ENCODE results near the gene MRPS31.

Gene MRPS31

GRCh38 chr13:40770934-40771618 lies at the start of gene MRPS31:
MRPS31 (minus strand) TSS chr13:40771190; CDS start chr13:40771136, 54 bp downstream.
- peak; percentile 75 for DNase-seq (ENCODE audit: low read depth)

- no peak for DNase-seq (ENCODE audit: low read depth)
Observed at GRCh38 chr13:40819797-40820315, 48.9 kb upstream of the MRPS31 start.

DNA sequence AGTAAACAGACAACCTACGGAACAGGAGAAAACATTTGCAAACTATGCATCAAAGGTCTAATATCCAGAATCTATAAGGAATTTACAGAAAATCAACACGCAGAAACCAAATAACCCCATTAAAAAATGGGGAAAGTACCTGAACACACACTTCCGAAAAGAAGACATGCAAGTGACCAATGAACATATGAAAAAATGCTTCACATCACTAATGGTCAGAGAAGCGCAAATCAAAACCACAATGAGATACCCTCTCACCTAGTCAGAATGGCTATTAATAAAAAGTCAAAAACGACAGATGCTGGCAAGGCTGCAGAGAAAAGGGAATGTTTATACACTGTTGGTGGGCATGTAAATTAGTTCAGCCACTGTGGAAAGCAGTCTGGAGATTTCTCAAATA lies 47.9 kb upstream of the MRPS31 start:
- DNase-seq (ENCODE audit: low read depth), result no peak

- DNase-seq (ENCODE audit: low read depth), result no peak
Observed at GRCh38 chr13:40814803-40815202, 43.8 kb upstream of the MRPS31 start.

DNA sequence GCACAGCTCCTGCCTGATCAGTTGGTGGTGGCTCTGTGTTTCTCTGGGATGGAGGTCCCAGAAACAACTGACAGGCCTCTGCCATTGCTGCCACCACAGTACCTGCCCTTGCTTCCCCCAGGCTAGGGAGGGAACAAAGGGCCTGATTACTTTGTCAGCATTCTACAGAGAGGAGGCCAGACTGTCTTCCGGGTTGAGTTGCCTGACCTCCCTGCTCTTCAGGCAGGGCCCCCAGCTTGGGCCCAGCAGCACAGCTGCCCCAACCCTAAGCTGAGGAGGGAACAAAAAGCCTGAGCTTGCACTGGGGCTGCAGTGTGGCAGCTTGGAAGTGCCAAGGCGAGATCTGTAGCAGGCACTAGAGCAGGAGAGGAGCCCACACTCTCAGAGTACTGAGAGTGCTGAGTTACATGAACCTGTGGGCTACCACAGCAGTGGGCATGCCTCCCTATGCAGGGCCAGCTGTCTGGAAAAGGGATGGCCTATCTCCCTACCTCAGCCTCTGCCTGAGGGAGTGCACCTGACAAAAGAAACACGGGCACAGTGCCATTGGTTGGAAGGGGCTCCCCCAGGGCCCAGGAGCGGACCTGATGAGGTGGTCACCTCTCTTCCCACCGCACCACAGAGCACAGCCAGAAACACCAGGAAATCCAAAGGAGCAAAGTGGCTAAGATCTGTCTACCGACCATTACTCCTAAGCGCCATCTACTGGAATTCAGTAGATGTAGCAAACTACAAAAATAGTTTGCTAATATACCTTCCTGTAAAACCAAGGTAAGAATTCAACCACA lies 42.9 kb upstream of the MRPS31 start:
- DNase-seq (ENCODE audit: low read depth), result no peak

DNA sequence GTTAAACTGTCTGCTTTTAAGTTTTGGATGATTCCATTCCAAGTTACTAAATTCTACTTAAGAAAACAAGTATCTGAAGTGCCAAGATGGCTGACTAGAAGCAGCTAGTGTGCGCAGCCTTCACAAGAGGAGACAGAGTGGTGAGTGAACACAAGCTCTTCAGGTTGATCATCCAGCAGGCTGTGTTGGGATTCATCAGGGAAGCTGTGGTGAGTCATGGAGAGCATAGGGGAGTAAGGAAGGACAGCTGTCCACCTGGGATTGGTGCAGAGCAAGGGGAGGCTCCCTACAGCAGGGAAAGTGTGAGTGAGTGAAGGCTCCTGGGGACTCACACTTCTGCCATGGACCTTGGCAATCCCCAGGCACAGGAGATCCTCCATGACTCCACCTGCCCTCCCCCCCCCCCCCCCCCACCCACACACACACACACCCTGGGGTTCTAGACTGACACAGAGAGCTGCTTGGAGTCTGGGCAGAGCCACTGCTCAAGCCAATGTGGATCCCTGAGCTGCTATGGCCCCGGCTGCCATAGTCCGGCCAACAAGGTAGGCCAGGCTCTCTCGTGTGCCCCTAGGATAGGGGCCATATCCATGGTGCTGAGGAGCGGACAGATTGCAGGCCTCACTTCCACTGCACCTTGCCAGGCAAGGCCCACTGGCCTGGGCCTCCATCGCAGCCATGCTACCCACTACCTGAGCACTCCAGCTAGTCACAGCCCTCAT lies 41.9 kb upstream of the MRPS31 start:
- no peak for DNase-seq (ENCODE audit: low read depth)

DNA sequence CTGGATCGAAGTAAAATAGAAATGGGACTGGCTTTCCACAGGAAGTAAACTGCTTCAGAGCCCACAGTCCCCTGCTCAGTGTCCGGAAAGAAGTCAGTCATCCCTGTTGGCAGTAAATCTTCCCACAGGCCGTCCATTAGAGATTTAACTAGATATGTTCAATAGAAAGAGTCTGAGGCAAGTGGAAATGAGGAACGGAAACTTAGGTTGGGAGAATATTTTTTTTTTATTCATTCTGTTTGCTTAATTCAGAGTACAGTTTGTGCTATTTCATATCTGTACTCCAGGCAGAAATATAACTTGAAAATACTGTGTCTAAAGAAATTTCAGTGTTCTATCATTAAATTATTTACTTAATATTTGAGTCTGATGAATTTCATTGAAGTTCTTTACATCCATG lies 41.1 kb upstream of the MRPS31 start:
- no peak for DNase-seq (ENCODE audit: low read depth)

- DNase-seq (ENCODE audit: low read depth), result no peak
Observed at GRCh38 chr13:40809471-40809870, 38.5 kb upstream of the MRPS31 start.

DNA sequence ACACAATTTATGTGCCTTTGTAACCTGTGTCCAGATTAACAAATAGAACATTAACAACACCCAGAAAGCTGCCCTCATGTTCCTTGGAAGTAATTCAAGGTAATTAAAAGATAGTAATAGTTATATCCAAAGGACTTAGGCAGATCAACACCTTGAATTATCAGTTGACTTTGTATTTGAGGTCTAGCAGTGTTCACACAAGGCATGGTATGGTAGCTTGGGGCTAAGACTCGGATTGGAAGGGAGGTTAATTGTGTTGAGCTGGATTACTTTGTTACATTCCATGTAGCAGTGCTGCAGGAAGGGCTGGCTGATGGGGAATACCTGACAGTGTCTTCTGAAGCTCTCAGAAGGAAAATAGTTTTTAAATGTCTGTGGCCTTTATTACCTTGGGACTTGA lies 35.3 kb upstream of the MRPS31 start:
- DNase-seq (ENCODE audit: low read depth), result no peak

- DNase-seq (ENCODE audit: low read depth), result no peak
Observed at GRCh38 chr13:40803316-40803715, 32.3 kb upstream of the MRPS31 start.

GRCh38 chr13:40801255-40802217 lies 30.5 kb upstream of the MRPS31 start:
- no peak for DNase-seq (ENCODE audit: low read depth)

- no peak for DNase-seq (ENCODE audit: low read depth)
Observed at GRCh38 chr13:40800559-40800958, 29.6 kb upstream of the MRPS31 start.

- DNase-seq (ENCODE audit: low read depth), result no peak
Observed at GRCh38 chr13:40799508-40799907, 28.5 kb upstream of the MRPS31 start.

DNA sequence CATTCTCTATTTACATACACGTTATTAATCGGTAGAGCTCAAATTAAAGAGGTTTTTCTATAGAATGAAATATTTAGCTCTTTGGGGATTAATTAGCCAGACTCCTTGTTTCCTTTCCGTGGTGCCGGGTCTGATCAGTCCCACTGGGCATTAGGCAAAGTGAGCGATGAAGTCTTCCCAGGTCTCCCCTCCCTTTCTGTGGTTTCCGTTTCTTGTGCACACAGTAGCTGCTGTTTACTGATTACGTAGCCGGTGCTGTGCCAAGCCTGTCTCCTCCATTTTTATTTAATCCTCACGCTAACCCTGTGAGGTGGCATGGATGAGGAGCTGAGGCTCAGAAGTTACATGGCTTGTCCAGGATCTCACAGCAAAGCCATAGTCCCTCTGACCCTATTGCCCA lies 27.4 kb upstream of the MRPS31 start:
- no peak for DNase-seq (ENCODE audit: low read depth)

GRCh38 chr13:40796649-40797048 lies 25.7 kb upstream of the MRPS31 start:
- no peak for DNase-seq (ENCODE audit: low read depth)

- no peak for DNase-seq (ENCODE audit: low read depth)
Observed at GRCh38 chr13:40794414-40795368, 23.7 kb upstream of the MRPS31 start.

DNA sequence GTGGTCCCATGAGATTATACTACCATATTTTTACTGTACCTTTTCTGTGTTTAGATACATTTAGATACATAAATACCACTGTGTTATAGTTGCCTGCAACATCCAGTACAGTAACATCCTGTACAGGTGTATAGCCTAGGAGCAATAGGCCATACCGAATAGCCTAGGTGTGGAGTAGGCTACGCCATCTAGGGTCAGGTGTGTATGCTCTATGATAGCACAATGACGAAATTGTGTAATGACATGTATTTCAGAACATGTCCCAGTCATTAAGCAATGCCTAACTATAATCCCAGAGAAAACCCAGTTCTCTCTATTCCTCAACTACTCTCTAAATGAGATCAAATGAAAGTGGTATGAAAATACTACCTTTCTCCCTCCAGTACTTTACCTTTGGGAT lies 22.3 kb upstream of the MRPS31 start:
- no peak for DNase-seq (ENCODE audit: low read depth)

- DNase-seq (ENCODE audit: low read depth), result no peak
Observed at GRCh38 chr13:40792284-40793051, 21.5 kb upstream of the MRPS31 start.

GRCh38 chr13:40790154-40790616 lies 19.2 kb upstream of the MRPS31 start:
- DNase-seq (ENCODE audit: low read depth), result no peak
